Dedifferentiated amniotic fluid mesenchymal stem cell (primary cell): ENCODE results near the gene NBEA.

Experiments
- DNase-seq: peaks from one replicate; pipeline ENCODE4 v3.0.0-alpha.2; 2016; ENCODE audit errors: extremely low spot score

NBEA gene

DNA sequence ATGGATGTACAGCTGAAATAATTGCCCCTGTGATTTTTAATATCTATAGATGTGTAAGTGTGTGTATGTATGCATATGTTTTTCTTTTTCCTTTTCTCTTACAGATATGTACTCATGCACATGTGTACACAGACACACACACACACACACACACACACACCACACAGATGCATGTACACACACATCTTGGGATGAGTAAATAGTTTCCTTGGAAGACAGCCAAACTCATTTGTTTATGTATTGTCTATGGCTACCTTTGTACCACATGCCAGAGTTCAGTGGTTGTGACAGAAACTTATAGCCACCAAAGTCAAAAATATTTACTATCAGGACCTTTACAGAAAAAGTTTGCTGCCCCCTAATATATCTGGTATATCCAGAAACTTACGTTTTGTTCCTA, 341.8 kb downstream of the NBEA start:
- DNase-seq, result no peak

DNA sequence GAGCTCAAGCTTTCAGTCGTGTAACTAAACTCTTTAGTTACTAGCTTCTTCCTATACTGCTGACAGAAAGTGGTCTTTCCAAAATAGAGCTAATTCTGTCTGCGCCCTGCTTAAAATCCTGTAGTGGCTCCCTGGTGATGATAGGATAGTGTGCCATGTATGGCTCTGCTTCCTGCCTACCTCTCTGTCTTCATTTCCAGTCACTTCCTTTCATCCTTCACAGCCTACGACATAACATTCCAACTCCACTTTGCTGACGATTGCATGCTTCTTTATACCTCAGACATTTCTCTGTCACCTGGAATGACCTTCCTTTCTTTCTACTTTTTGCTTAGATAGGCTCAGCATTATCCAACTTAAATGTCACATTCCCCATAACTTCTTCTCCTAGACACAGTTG, 343.6 kb downstream of the NBEA start:
- no peak for DNase-seq

DNA sequence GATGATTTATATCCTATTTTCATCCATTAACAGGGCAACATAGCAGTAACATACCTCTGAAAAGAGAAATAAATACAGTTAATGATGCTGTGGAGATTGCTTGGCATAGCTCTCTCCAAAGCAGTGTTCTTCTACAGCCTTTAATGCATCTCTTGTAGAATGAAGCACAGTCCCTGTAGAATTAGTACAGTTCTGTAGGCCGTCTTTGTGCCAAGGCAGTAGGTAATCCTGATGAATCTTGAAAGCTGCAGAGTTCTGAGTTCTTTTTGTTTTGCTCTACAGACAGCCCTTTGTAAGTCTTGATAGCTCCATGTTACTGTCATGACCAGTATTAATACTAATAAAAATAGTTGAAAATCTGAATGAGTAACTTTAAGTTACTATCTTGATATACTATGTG, 350.3 kb downstream of the NBEA start:
- no peak for DNase-seq

DNA sequence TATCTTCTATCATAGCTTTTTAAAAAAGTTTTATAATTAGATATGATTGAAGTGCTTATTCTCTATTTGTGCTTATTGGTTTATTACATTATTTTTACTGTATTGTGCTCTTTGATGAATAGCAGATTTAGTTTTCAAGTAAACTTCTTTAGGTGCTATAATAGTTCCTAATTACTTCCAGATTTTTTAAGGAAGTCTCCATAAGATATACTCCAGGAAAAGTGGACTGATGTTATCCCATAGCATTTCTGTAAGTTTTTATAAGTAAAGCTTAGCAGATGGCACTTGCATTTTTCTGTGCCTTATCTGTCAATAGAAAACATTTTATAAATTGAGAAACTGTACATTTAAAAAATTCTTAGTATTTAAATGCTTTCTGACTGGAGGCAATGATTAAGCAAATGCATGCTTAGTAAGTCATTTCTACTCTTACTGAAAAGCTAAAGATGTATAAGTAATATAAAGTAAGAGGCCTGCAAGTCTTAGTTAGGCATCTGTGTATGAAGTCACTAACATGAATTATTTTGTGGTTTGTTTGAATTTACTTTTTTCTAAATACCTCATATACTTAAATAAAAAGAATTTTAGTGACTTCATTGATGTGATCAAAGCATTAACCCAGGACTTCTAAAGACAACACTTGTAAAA, 351.6 kb downstream of the NBEA start:
- DNase-seq, result no peak

DNA sequence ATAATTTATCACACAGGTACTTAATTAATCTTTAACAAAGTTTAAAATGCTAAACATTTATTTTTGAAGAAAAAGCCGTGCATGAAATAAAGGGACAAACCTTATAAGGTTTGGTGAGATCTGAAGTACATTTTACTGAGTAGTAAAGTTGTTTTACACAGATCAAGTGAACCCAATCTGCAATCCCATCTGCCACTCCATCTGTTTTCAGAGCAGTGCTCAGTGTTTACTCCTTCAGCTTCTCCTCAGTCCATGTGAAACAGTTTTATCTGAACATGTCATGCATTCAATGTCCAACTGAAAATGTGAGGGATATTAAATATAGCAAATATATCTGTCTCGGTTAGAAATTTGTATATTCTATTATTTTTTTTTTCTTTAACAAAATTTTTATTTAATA, 367.6 kb downstream of the NBEA start:
- no peak for DNase-seq

DNA sequence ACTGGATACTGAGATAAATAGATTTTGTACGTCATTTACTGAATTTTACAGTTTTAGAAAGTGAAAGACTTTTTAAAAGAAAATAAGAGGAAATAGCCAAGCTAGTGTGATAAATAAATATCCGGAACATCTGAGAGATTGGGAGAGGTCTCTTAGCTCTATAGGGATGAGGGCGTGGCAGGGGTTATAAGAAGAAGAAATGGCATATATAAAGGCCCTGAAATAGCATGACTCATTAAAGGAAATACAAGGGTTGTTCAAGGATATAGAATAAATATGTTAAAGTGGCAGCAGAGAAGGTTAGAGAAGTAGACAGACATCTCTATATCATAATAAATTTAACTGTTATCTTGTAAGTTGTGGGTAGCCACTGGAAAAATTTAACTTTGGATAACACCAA, 390.1 kb downstream of the NBEA start:
- DNase-seq, result no peak

DNA sequence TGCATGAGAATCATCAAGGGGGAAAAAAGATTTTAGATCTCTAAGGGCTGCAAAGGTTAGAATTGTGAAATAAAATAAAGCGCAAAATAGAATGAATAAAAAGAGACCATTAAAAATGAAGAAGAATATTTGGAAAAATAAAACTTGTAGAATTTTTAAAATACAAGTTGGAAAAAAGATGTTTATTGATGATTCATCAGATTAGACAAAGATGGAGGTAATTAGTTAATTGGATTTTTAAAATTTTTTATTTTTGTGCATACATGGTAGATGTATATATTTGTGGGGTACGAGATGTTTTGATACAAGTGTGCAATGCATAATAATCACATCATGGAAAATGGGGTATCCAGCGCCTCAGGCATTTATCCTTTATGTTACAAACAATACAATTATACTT, 391.1 kb downstream of the NBEA start:
- DNase-seq, result no peak

DNA sequence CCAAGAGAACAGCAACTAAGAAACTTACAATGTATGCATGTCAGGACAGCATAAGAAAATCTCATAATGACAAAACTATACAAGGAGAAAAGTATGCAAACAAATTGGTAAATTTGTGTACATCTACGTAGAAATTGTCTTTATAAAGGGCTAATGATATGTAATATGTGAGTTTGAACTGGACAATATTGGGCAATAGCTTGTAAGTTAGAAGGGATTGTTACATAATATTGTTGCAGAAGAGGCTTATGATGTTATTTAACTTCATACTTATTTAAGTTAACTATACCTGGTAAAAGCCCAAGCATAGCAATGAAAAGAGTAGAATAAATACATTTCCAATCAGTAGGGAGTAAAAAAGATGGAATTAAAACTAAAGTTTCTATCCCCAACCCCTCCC, 400.4 kb downstream of the NBEA start:
- no peak for DNase-seq

DNA sequence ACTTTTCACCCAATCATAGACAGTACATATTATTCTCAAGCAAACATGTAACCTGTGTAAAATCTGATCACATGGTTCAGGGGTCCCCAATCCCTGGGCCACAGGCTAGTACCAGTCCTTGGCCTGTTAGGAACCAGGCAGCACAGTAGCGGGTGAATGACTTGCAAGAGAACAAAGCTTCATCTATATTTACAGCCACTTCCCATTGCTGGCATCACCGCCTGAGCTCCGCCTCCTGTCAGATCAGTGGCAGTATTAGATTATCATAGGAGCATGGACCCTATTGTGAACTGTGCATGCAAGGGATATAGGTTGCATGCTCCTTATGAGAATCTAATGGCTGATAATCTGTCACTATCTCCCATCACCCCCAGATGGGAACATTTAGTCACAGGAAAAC, 401.3 kb downstream of the NBEA start:
- no peak for DNase-seq

DNA sequence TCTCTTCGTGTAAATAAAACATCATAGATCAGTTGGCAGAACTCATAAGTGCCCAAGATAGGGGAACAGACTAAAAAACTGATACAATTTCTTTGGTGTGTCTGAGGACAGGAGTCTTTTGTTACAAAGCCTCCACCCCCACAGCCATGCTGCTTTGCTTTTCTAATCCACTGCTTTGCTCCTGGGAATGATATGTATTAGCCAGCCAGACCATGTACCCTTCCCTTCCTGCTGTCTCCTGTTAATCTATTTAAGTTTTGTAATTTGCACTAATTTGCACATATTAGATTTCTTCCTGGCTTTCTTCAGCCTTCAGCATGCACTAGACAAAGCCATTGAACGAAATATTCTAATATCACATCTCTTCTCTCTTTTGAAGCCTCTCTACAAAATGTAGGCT, 403.9 kb downstream of the NBEA start:
- DNase-seq, result no peak

DNA sequence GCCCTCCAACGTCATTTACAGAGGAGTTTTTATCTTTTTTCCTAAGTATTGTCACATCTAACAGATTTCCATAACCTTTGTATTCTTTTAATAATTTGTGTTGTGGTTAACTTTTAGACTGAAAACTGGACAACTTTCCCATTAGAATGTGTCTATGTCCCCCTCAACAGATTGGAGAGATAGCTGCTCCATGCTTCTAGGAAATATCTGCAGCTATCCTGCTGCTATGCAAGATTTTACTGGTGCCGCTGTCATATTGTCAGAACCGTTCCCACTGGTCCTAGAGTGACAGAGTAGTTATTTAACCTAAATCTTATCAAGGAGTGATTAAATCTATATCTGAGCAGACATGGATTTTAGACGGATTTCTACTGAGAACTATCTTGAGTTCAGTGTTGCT, 404.4 kb downstream of the NBEA start:
- no peak for DNase-seq

DNA sequence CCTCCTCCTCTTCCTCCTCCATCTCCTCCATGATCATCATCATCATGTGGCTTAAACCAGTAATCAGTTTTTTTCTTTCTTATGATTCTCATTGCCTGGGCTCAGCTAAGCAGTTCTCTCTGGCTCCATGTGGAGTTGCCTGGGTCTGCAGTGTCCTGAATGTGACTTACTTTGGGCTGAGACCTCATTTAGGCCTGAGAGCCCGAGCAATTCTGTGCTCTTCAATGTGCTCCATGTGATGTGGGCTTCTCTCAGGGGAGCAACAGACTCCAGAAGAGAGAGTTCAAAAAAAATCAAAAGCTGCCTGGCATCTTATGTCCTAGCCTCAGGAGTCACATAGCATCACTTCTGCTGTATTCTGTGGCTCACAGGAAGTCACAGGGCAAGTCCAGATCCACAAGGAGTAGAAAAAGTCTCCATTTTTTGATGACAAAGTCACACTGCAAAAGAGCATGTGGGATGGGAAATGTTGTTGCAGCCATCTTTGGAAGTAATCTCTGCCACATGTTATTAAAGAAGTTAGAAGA, 405.7 kb downstream of the NBEA start:
- DNase-seq, result no peak

DNA sequence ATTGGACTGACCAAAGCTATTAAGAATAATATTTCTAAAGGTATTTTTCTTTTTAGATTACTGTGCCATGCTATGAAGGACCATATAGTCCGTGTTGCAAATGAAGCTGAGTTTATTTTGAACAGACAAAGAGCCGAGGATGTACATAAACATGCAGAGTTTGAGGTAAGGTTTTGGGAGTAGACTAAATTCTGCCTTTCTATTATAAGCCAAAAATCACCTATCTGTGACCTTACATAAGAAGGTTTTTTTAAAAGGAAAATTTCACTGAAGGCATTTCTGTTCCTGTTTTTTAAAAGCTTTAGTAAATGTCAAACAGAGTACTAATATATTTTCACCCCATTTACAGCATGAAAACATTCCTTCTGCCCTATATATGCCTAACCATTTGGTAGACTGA, 407.0 kb downstream of the NBEA start:
- DNase-seq, result no peak

DNA sequence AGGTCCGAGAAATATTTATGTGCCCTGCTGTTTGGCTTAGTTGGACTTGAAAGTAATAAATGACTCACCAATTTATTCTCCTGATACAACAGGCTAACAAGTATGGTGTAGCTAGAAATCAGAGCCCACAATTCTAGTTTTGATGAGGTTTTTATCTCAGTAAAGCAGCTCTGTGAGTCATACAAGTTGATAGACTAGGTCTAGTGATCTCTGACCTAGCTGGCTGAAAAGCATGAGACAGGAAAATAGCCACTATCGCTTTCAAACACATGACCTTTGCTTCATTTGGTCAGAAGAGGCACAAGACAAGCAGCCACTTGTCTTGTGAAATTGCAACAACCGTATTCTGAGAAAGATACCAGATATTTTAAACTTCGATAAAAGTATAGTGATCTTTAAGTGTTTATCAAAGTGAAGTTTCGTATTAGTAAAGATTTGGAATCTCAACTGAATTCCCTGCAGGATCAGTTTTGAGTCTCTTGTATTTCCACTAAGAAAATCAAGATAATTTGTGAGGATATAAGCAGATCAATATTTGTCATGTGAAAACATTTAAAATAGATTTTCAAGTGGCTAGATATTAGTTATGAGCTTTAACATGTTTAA, 407.7 kb downstream of the NBEA start:
- DNase-seq, result no peak

DNA sequence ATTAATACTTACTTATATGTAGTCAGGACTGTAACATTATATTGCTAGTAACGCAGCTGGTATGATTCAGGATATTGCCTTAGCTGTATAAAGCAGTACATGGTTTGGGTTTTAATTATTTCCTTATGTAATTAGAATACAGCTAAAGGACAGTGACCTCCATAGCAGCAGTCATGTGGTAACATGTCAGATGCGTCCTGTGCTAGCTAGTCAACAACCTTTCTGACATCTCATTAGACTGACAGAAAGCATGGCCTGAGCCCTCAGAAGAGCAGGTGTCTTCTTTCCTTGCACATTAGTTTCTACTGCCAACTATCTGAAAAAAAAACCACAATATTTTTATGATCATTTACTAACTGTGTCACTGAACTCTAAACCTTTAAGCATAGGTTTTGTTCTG, 412.2 kb downstream of the NBEA start:
- no peak for DNase-seq

DNA sequence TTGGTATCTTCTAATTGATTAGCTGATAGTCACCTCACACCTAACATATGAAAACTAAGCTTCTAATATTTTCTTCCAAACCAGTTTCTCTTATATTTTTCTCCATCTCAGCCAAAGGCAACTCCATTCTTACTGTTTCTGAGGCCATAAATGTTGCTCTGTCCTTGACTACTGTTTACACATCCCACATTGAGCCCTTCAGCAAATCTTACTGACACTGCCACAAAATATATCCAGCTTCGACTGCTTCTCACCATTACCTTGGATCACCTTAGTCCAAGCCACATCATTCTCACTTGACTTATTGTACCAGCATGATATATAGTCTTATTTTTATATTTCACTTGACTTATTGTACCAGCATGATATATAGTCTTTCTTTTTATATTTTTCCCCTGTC, 412.8 kb downstream of the NBEA start:
- no peak for DNase-seq

DNA sequence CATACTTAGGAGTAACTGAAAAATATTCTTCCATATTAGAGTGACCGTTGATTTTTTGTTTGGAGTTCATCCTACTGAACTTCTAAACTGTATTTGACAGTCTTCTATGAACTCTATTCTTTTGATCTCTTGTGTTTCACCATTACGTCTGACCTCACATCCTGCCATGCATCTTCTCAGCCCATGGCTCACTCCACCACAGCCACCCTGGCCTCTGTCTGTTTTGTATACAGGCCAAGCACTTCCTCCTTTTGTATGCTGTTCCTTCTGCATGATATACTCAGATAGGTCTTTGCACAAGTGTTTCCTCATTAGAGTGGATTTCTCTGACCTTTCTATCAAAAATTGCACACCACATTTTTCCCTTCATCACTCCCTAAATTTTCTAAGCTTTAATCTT, 414.5 kb downstream of the NBEA start:
- DNase-seq, result no peak

DNA sequence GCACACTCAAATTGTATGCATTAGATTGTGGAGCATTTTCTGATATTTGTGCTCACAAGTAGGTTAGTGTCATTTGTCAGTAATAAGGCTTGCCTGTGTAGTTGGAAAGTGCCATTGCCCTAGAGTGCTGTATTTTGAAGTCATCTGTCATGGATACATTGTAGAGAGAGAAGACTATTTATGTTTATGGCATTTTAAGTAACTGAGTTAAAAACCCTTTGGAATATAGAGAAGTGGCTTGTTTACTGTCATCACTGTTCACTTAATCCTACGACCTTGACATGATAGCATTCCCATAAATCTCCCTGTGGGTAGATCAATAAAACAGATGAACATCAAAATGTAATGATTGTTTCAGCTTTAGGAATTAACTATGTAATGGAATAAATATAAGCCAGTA, 423.8 kb downstream of the NBEA start:
- DNase-seq, result no peak

DNA sequence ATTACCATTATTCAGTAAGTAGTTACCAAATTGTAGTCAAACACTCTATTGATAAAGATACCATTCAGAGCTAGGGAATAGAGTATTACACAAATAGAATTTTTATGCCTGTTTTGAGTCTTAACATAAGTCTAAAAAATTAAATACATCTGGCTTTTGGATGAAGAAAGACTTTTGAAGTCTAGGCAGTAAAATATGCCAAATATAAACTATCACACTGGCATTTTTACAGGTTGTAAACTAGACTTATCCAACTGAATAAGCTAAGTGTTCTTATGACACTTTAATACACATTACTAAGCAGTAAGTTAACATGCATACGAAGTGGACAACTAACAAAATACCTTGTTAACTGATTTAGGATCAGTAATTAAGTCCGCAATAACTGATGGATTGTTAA, 425.5 kb downstream of the NBEA start:
- DNase-seq, result no peak

DNA sequence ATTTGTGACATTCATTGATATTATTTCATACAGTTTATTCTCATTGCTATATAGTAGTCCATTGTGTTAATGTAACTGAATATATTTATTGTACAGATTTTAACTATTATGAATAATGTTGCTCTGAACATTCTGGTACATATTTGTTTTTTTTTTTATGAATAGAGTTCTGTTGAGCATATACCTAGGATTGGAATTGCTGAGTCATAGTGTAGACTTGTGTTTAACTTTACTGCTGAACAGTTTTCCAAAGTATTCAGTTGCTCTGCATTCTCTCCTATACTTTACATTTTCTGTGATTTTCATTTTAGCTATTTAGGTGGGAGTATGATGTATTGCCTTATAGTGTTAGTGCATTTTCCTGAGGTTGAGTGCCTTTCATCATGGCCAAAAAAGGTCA, 436.9 kb downstream of the NBEA start:
- DNase-seq, result no peak

DNA sequence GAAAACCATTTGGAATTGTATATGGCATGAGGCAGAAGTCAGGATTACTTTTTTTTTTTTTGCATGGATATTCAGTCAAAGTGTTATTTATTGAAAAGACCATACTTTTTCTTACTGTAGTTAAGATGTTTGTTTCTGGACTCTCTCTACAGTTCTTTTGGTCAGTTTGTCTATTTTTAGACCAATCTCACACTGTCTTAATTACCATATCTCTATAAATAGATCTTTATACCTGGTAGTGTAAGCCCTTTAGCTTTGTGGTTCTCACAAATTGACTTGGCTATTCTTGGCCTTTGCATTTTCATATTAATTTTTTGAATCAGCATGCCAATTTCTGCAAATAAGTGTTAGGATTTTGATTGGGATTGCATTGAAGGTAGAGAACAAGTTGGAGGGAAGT, 437.6 kb downstream of the NBEA start:
- DNase-seq, result no peak

DNA sequence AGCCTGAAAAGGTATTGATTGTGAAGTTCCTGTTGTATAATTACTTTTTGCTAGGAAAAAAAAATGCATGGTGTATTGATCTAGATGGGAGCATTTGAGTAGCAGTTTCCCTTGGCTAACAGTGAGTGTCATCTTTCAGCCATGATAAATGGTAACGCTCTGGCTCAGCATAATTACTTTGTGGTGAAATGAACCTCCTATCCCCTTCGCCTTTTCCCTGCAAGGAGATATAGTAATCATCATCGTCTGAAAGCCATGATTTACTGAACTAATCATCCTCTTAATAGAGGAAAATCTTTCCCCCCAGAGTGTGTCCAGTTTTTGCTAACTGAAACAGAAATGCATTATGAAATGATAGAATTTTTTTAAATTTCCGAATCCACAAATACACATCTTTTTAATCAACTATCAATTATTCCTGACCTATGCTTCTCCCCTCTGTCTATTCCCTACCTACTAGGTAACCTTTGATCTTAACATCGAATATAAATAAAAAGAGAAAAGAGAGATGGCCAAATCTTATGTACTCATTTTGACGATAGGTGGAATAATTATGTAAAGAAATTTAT, 445.7 kb downstream of the NBEA start:
- DNase-seq, result no peak
